HepG2 (cell line): ENCODE data around the gene TPRN. TPM values are rescaled to one million over a fixed set of nuclear protein-coding genes. Genes with fewer than 3 reads are reported as not detected.

Experiments
- ARNT2 ChIP-seq: sonication (generic); formaldehyde crosslinking; IDR thresholded peaks from 2 replicates; pipeline ENCODE4 v1.8.0; 2022; ENCODE audit warnings: mild to moderate bottlenecking, low read depth, missing genetic modification reagents, moderate library complexity
- CBFB ChIP-seq: sonication (generic); formaldehyde crosslinking; IDR thresholded peaks from 2 replicates; pipeline ENCODE4 v1.4.0; 2020; ENCODE audit warnings: missing genetic modification reagents
- CEBPZ ChIP-seq: IDR thresholded peaks from 2 replicates; pipeline ENCODE4 v1.6.1; 2012; ENCODE audit warnings: low read length, improper control_type of control experiment
- CHD2 ChIP-seq: IDR thresholded peaks from 2 replicates; pipeline ENCODE4 v1.6.1; 2011; ENCODE audit warnings: low read depth, low read length, improper control_type of control experiment
- FOXJ3 ChIP-seq: sonication (generic); formaldehyde crosslinking; IDR thresholded peaks from 2 replicates; pipeline ENCODE4 v1.4.0; 2020; ENCODE audit warnings: missing genetic modification reagents, mild to moderate bottlenecking, borderline replicate concordance
- HBP1 ChIP-seq: IDR thresholded peaks from 2 replicates; pipeline ENCODE4 v1.6.1; 2016; ENCODE audit warnings: low read depth, control low read depth
- HOXA9 ChIP-seq: sonication (generic); formaldehyde crosslinking; IDR thresholded peaks from 2 replicates; pipeline ENCODE4 v1.8.1; 2022; ENCODE audit warnings: missing genetic modification reagents, mild to moderate bottlenecking, moderate library complexity, borderline replicate concordance
- MLXIP ChIP-seq: sonication (generic); formaldehyde crosslinking; IDR thresholded peaks from 2 replicates; pipeline ENCODE4 v1.9.0; 2021; ENCODE audit warnings: missing genetic modification reagents, borderline replicate concordance
- REPIN1 ChIP-seq: sonication (generic); formaldehyde crosslinking; IDR thresholded peaks from 2 replicates; pipeline ENCODE4 v1.8.0; 2022; ENCODE audit warnings: missing genetic modification reagents, low read depth, mild to moderate bottlenecking, borderline replicate concordance
- SMAD3 ChIP-seq: sonication (generic); formaldehyde crosslinking; IDR thresholded peaks from 2 replicates; pipeline ENCODE4 v1.4.0; 2020; ENCODE audit warnings: missing genetic modification reagents
- TAF1 ChIP-seq: sonication (generic); formaldehyde crosslinking; IDR thresholded peaks from 2 replicates; pipeline ENCODE4 v1.4.0; 2020; ENCODE audit warnings: missing genetic modification reagents
- TARDBP ChIP-seq: sonication (generic); formaldehyde crosslinking; IDR thresholded peaks from 2 replicates; pipeline ENCODE4 v1.8.0; 2022; ENCODE audit warnings: mild to moderate bottlenecking, missing genetic modification reagents
- U2AF1 ChIP-seq: fragments of 200-400 bp; formaldehyde crosslinking; optimal IDR thresholded peaks from 2 replicates; pipeline ENCODE3; 2017; ENCODE audit warnings: mild to moderate bottlenecking, low read depth, low read length
- YEATS4 ChIP-seq: sonication (generic); formaldehyde crosslinking; IDR thresholded peaks from 2 replicates; pipeline ENCODE4 v1.4.0; 2020; ENCODE audit warnings: missing genetic modification reagents, borderline replicate concordance
- ZNF260 ChIP-seq: sonication (generic); formaldehyde crosslinking; IDR thresholded peaks from 2 replicates; pipeline ENCODE4 v1.4.0; 2020; ENCODE audit warnings: missing genetic modification reagents, low read depth, mild to moderate bottlenecking, borderline replicate concordance
- ZNF513 ChIP-seq: sonication (generic); formaldehyde crosslinking; conservative IDR thresholded peaks from 2 replicates; pipeline ENCODE4 v1.5.0; 2020; ENCODE audit warnings: missing genetic modification reagents
- ZNF589 ChIP-seq: sonication (generic); formaldehyde crosslinking; conservative IDR thresholded peaks from 2 replicates; pipeline ENCODE4 v1.8.0; 2022; ENCODE audit warnings: mild to moderate bottlenecking, moderate library complexity, missing genetic modification reagents
- ZNF672 ChIP-seq: sonication (generic); formaldehyde crosslinking; IDR thresholded peaks from 2 replicates; pipeline ENCODE4 v1.8.1; 2022; ENCODE audit warnings: missing genetic modification reagents
- ZNF703 ChIP-seq: sonication (generic); formaldehyde crosslinking; IDR thresholded peaks from 2 replicates; pipeline ENCODE4 v1.5.1; 2020; ENCODE audit warnings: missing genetic modification reagents, mild to moderate bottlenecking, moderate library complexity, borderline replicate concordance
- ZNF776 ChIP-seq: sonication (generic); formaldehyde crosslinking; IDR thresholded peaks from 2 replicates; pipeline ENCODE4 v1.4.0; 2020; ENCODE audit warnings: mild to moderate bottlenecking, missing genetic modification reagents
- polyA plus RNA-seq, 8 experiments: library from polyadenylated mRNA; depleted of rRNA in 3 of 8; stranded (reverse) in 7 of 8; unstranded in 1 of 8; fragments of >200 nt; fragmentation: Illumina TruSeq in 4 of 8; extraction: Trizol in 4 of 8; gene quantifications; 2 replicates each; pipeline versions ENCODE4 v1.2.1 to v1.2.3, GENCODE V29; 2011 to 2016; ENCODE audit warnings: low read depth in 4 of 8, missing spikeins in 1 of 8, mixed read lengths in 1 of 8; ENCODE audit not compliant: insufficient read depth in 1 of 8
- total RNA-seq, 5 experiments: library from RNA; depleted of rRNA; stranded (reverse); fragments of >200 nt; fragmentation: Illumina TruSeq; extraction: Trizol; gene quantifications; 2 replicates each; pipeline ENCODE4 v1.2.3, GENCODE V29; 2016; ENCODE audit warnings: low read depth in 1 of 5

Gene TPRN
- total and polyA plus RNA-seq, 2 of the 13 experiments (the other 11 are each of a cell fraction or from before 2014, with no cell fraction given), result 10.1 to 19.2 TPM

GRCh38 chr9:137240841-137241489 lies 40.4 kb upstream of the TPRN start, which contains the start of gene TUBB4B (continued):
- TF ChIP-seq HOXA9 (CRISPR knock-in tag) (0 out of 2 replicates have a peak, but pooled peaks have one; percentile 45), TAF1 (peak; percentile 97), ARNT2 (CRISPR knock-in tag) (peak; percentile 5; the same call in 1 of the 2 replicates), ZNF672 (CRISPR knock-in tag) (peak; percentile 67; the same call in 1 of the 2 replicates), CBFB (peak; percentile 60; the same call in 1 of the 2 replicates), ZNF776 (peak; percentile 58), SMAD3 (peak; percentile 48; the same call in 1 of the 2 replicates), HBP1 (CRISPR knock-in tag) (0 out of 2 replicates have a peak, but pooled peaks have one; percentile 72), ZNF703 (CRISPR knock-in tag) (no peak), YEATS4 (CRISPR knock-in tag) (0 out of 2 replicates have a peak, but pooled peaks have one; percentile 7), ZNF513 (CRISPR knock-in tag) (0 out of 2 replicates have a peak, but pooled peaks have one; percentile 76), CHD2 (peak; percentile 81), U2AF1 (peak; percentile 59), MLXIP (CRISPR knock-in tag) (peak; percentile 20; the same call in 1 of the 2 replicates), ZNF260 (CRISPR knock-in tag) (no peak), REPIN1 (peak; percentile 54), ZNF589 (CRISPR knock-in tag) (peak; percentile 60; the same call in 1 of the 2 replicates), CEBPZ (peak; percentile 85), TARDBP (0 out of 2 replicates have a peak, but pooled peaks have one; percentile 37), FOXJ3 (CRISPR knock-in tag) (no peak)
